Endodermal cell (in vitro differentiated cells): ENCODE data around the gene SYCP1. TPM values are rescaled to one million over a fixed set of nuclear protein-coding genes. Genes with fewer than 3 reads are reported as not detected.

Experiments
- DNase-seq: peaks from one replicate; pipeline ENCODE4 v3.0.0-alpha.2; 2017
- H3K27ac ChIP-seq: 2 replicates; pipeline ENCODE4 v1.5.1; 2013; ENCODE audit warnings: mild to moderate bottlenecking, low read depth, low read length, moderate library complexity
- H3K27me3 ChIP-seq: 2 replicates; pipeline ENCODE4 v1.6.1; 2013; ENCODE audit warnings: mild to moderate bottlenecking, low read length, moderate library complexity; ENCODE audit not compliant: insufficient read depth, control insufficient read depth, poor library complexity, severe bottlenecking
- H3K36me3 ChIP-seq: 2 replicates; pipeline ENCODE4 v1.7.0; 2013; ENCODE audit warnings: mild to moderate bottlenecking, low read length, moderate library complexity; ENCODE audit not compliant: control insufficient read depth, insufficient read depth
- H3K4me1 ChIP-seq: one replicate; pipeline ENCODE4 v1.7.0; 2013; ENCODE audit warnings: low read length; ENCODE audit not compliant: control insufficient read depth, insufficient read depth
- H3K4me3 ChIP-seq: 2 replicates; pipeline ENCODE4 v1.5.1; 2013; ENCODE audit warnings: mild to moderate bottlenecking, low read length, moderate library complexity
- H3K9ac ChIP-seq: 2 replicates; pipeline ENCODE4 v1.6.1; 2013; ENCODE audit warnings: mild to moderate bottlenecking, low read length, moderate library complexity; ENCODE audit not compliant: poor library complexity, severe bottlenecking; ENCODE audit errors: extremely low read depth
- H3K9me3 ChIP-seq: 2 replicates; pipeline ENCODE4 v1.6.1; 2013; ENCODE audit warnings: mild to moderate bottlenecking, low read length, moderate library complexity; ENCODE audit not compliant: control insufficient read depth
- H3K27ac Mint-ChIP-seq: 2 replicates; pipeline ENCODE4 v1.8.0; 2020; ENCODE audit warnings: mixed read lengths
- H3K27me3 Mint-ChIP-seq: 2 replicates; pipeline ENCODE4 v1.8.0; 2021; ENCODE audit warnings: mild to moderate bottlenecking, mixed read lengths; ENCODE audit not compliant: insufficient read depth
- H3K36me3 Mint-ChIP-seq: 2 replicates; pipeline ENCODE4 v1.8.0; 2020; ENCODE audit warnings: low read depth, mixed read lengths
- H3K4me1 Mint-ChIP-seq: 2 replicates; pipeline ENCODE4 v1.8.0; 2020; ENCODE audit warnings: mixed read lengths
- H3K4me3 Mint-ChIP-seq: 2 replicates; pipeline ENCODE4 v1.8.0; 2020; ENCODE audit warnings: mild to moderate bottlenecking, moderate library complexity, mixed read lengths
- H3K9me3 Mint-ChIP-seq: 2 replicates; pipeline ENCODE4 v1.8.0; 2020; ENCODE audit warnings: mild to moderate bottlenecking, mixed read lengths
- WGBS, 2 experiments: methylation state at CpG; one replicate each; pipeline versions ENCODE4 v1.1.5 to v1.1.7; 2013; ENCODE audit warnings: missing lambda C conversion rate in 2 of 2, mixed read lengths in 1 of 2; ENCODE audit not compliant: insufficient coverage in 1 of 2, insufficient read length in 1 of 2; 5-methylcytosine and 5-hydroxymethylcytosine counted together
- total RNA-seq, 2 donors: library from RNA; stranded (reverse); fragmentation: NEBNext Ultra II Directional in 1 of 2; extraction: Animal tissue kit (Norgen Biotek cat#: 25700) in 1 of 2; gene quantifications; 2 replicates in 1 of 2; 3 replicates in 1 of 2; pipeline ENCODE4 v1.2.1, GENCODE V29; 2021
- TF ChIP-seq, protein P1 (sequence below): fragments of 200-600 bp; sonication (generic); conservative IDR thresholded peaks from 2 replicates; pipeline ENCODE4 v1.5.0; 2021; ENCODE audit warnings: antibody characterized with exemption, mild to moderate bottlenecking

SYCP1 gene
- total RNA-seq, 2 donors from 2014 or later: not detected

DNA sequence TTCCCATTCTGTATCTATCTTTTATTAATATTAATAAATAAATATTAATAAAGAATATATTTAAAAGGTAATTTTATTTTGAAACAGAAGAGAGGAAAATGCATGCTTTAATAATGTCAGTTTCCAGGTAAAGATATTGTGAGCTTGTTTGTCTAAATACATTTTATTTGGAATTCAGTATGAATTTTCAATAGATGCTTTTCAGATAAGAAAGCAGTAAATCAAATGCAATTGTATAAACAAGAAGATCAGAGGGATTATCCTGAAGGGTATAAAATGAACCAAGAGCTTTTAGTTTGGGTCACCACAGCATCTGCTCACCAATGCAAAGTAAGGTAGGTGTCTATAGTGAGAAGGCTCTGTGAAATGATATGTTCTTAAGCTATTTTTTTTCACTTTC, 174.9 kb downstream of the SYCP1 start, which contains the start of gene TSHB:
Gene TSHB (plus strand): TSS at position 301 of the 400 bp plus-strand sequence. CDS start 3,537 bp downstream, outside the sequence.
- Histone ChIP-seq H3K27me3 (no peaks in the 10 kb centered on the region), H3K9me3 (no peaks in the 10 kb centered on the region), H3K4me3 (no peak within 1 kb of the TSS), H3K27ac (no peak within 1 kb of the TSS), H3K9ac (no peak within 1 kb of the TSS), H3K4me1 (no peaks in the 10 kb centered on the region), H3K36me3 (no peaks in the 10 kb centered on the region)
- no peaks in the 10 kb centered on the region for H3K9me3 Mint-ChIP-seq
- no peaks in the 10 kb centered on the region for H3K4me1 Mint-ChIP-seq
- no peak within 1 kb of the TSS for H3K27ac Mint-ChIP-seq
- no peaks in the 10 kb centered on the region for H3K36me3 Mint-ChIP-seq
- TF ChIP-seq, protein P1, sequence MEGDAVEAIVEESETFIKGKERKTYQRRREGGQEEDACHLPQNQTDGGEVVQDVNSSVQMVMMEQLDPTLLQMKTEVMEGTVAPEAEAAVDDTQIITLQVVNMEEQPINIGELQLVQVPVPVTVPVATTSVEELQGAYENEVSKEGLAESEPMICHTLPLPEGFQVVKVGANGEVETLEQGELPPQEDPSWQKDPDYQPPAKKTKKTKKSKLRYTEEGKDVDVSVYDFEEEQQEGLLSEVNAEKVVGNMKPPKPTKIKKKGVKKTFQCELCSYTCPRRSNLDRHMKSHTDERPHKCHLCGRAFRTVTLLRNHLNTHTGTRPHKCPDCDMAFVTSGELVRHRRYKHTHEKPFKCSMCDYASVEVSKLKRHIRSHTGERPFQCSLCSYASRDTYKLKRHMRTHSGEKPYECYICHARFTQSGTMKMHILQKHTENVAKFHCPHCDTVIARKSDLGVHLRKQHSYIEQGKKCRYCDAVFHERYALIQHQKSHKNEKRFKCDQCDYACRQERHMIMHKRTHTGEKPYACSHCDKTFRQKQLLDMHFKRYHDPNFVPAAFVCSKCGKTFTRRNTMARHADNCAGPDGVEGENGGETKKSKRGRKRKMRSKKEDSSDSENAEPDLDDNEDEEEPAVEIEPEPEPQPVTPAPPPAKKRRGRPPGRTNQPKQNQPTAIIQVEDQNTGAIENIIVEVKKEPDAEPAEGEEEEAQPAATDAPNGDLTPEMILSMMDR: no peak
- H3K27me3 Mint-ChIP-seq: peaks cover 4% of the 10 kb centered on the region
- H3K4me3 Mint-ChIP-seq: no peak within 1 kb of the TSS
- no peak for DNase-seq

DNA sequence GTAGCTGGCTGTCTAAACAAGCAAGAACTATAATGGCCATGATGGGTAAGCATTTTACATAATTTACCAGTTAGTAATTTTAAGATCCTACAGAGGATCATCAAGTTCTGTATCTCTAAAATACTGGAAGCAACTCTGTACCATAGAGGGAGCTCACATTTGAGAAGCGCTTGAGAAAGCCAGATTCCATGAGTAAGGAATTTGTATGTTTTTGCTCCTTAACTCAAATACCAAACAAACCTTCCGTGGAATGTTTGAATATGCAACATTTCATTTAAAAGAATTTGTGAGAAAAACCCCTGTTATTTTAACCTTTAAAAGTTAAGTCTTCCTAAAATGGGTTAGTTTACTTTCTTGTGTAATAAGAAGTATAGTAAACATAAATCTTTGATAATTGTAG, 176.9 kb downstream of the SYCP1 start:
- Histone ChIP-seq H3K36me3 (no peaks in the 10 kb centered on the region), H3K27me3 (no peaks in the 10 kb centered on the region), H3K27ac (no peak overlapping the region), H3K9me3 (no peaks in the 10 kb centered on the region), H3K4me3 (no peak overlapping the region), H3K9ac (no peak overlapping the region), H3K4me1 (no peaks in the 10 kb centered on the region)
- TF ChIP-seq, protein P1: no peak
- Mint-ChIP-seq H3K4me3 (no peak overlapping the region), H3K4me1 (no peaks in the 10 kb centered on the region), H3K36me3 (no peaks in the 10 kb centered on the region), H3K27me3 (peaks cover 4% of the 10 kb centered on the region), H3K9me3 (no peaks in the 10 kb centered on the region), H3K27ac (no peak overlapping the region)
- 80% methylated on average over 2 of the region's 2 CpGs; no CpG with 5 or more reads in 1 of the 2 experiments for WGBS, 2 experiments
- no peak for DNase-seq

DNA sequence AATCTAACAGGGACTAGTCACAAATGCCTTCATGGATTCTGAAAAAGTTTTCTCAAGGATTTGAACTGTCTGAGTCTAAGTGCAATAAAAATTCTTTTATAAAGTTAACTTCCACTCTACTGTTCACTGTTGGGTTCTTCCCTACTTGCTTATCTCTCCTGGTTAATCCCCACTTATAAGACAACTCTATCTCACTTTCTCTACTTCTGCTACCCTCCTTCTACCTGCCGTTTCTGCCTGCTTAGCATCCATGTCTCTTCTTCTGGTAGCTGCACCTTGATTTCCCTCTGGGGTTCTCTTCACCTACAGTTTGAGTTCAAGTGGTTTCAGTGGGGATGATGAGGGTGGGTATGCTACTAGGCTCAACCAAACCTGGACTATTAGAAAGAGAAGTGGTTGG, 181.0 kb downstream of the SYCP1 start:
- Histone ChIP-seq H3K27ac (no peak overlapping the region), H3K27me3 (no peaks in the 10 kb centered on the region), H3K36me3 (no peaks in the 10 kb centered on the region), H3K9ac (no peak overlapping the region), H3K9me3 (no peaks in the 10 kb centered on the region), H3K4me1 (peaks cover 5% of the 10 kb centered on the region), H3K4me3 (no peak overlapping the region)
- TF ChIP-seq, protein P1: no peak
- H3K4me1 Mint-ChIP-seq: no peaks in the 10 kb centered on the region
- H3K27ac Mint-ChIP-seq: no peak overlapping the region
- H3K4me3 Mint-ChIP-seq: no peak overlapping the region
- 89% methylated on average over 1 of the region's 1 CpG; no CpG with 5 or more reads in 1 of the 2 experiments for WGBS, 2 experiments
- DNase-seq: no peak
- H3K36me3 Mint-ChIP-seq: no peaks in the 10 kb centered on the region
- H3K9me3 Mint-ChIP-seq: no peaks in the 10 kb centered on the region
- peaks cover 4% of the 10 kb centered on the region for H3K27me3 Mint-ChIP-seq
